Endodermal cell (in vitro differentiated cells): Measurements from ENCODE around the gene CMIP. TPM values are rescaled to one million over a fixed set of nuclear protein-coding genes. Genes with fewer than 3 reads are reported as not detected.

Experiments
- DNase-seq: peaks from one replicate; pipeline ENCODE4 v3.0.0-alpha.2; 2017
- H3K27ac ChIP-seq: 2 replicates; pipeline ENCODE4 v1.5.1; 2013; ENCODE audit warnings: mild to moderate bottlenecking, low read depth, low read length, moderate library complexity
- H3K27me3 ChIP-seq: 2 replicates; pipeline ENCODE4 v1.6.1; 2013; ENCODE audit warnings: mild to moderate bottlenecking, low read length, moderate library complexity; ENCODE audit not compliant: insufficient read depth, control insufficient read depth, poor library complexity, severe bottlenecking
- H3K36me3 ChIP-seq: 2 replicates; pipeline ENCODE4 v1.7.0; 2013; ENCODE audit warnings: mild to moderate bottlenecking, low read length, moderate library complexity; ENCODE audit not compliant: control insufficient read depth, insufficient read depth
- H3K4me1 ChIP-seq: one replicate; pipeline ENCODE4 v1.7.0; 2013; ENCODE audit warnings: low read length; ENCODE audit not compliant: control insufficient read depth, insufficient read depth
- H3K4me3 ChIP-seq: 2 replicates; pipeline ENCODE4 v1.5.1; 2013; ENCODE audit warnings: mild to moderate bottlenecking, low read length, moderate library complexity
- H3K9ac ChIP-seq: 2 replicates; pipeline ENCODE4 v1.6.1; 2013; ENCODE audit warnings: mild to moderate bottlenecking, low read length, moderate library complexity; ENCODE audit not compliant: poor library complexity, severe bottlenecking; ENCODE audit errors: extremely low read depth
- H3K9me3 ChIP-seq: 2 replicates; pipeline ENCODE4 v1.6.1; 2013; ENCODE audit warnings: mild to moderate bottlenecking, low read length, moderate library complexity; ENCODE audit not compliant: control insufficient read depth
- H3K27ac Mint-ChIP-seq: 2 replicates; pipeline ENCODE4 v1.8.0; 2020; ENCODE audit warnings: mixed read lengths
- H3K27me3 Mint-ChIP-seq: 2 replicates; pipeline ENCODE4 v1.8.0; 2021; ENCODE audit warnings: mild to moderate bottlenecking, mixed read lengths; ENCODE audit not compliant: insufficient read depth
- H3K36me3 Mint-ChIP-seq: 2 replicates; pipeline ENCODE4 v1.8.0; 2020; ENCODE audit warnings: low read depth, mixed read lengths
- H3K4me1 Mint-ChIP-seq: 2 replicates; pipeline ENCODE4 v1.8.0; 2020; ENCODE audit warnings: mixed read lengths
- H3K4me3 Mint-ChIP-seq: 2 replicates; pipeline ENCODE4 v1.8.0; 2020; ENCODE audit warnings: mild to moderate bottlenecking, moderate library complexity, mixed read lengths
- H3K9me3 Mint-ChIP-seq: 2 replicates; pipeline ENCODE4 v1.8.0; 2020; ENCODE audit warnings: mild to moderate bottlenecking, mixed read lengths
- WGBS, 2 experiments: methylation state at CpG; one replicate each; pipeline versions ENCODE4 v1.1.5 to v1.1.7; 2013; ENCODE audit warnings: missing lambda C conversion rate in 2 of 2, mixed read lengths in 1 of 2; ENCODE audit not compliant: insufficient coverage in 1 of 2, insufficient read length in 1 of 2; 5-methylcytosine and 5-hydroxymethylcytosine counted together
- total RNA-seq, 2 donors: library from RNA; stranded (reverse); fragmentation: NEBNext Ultra II Directional in 1 of 2; extraction: Animal tissue kit (Norgen Biotek cat#: 25700) in 1 of 2; gene quantifications; 2 replicates in 1 of 2; 3 replicates in 1 of 2; pipeline ENCODE4 v1.2.1, GENCODE V29; 2021
- TF ChIP-seq, protein P1 (sequence below): fragments of 200-600 bp; sonication (generic); conservative IDR thresholded peaks from 2 replicates; pipeline ENCODE4 v1.5.0; 2021; ENCODE audit warnings: antibody characterized with exemption, mild to moderate bottlenecking

The CMIP gene
- total RNA-seq, 2 donors from 2014 or later: 64.0 to 64.7 TPM

GRCh38 chr16:81752876-81753227, 308.2 kb downstream of the CMIP start:
- H3K4me1 Mint-ChIP-seq: peaks cover 4% of the 10 kb centered on the region
- H3K4me1 ChIP-seq: no peaks in the 10 kb centered on the region
- H3K27ac Mint-ChIP-seq: no peak overlapping the region
- H3K36me3 Mint-ChIP-seq: no peaks in the 10 kb centered on the region
- TF ChIP-seq, protein P1, sequence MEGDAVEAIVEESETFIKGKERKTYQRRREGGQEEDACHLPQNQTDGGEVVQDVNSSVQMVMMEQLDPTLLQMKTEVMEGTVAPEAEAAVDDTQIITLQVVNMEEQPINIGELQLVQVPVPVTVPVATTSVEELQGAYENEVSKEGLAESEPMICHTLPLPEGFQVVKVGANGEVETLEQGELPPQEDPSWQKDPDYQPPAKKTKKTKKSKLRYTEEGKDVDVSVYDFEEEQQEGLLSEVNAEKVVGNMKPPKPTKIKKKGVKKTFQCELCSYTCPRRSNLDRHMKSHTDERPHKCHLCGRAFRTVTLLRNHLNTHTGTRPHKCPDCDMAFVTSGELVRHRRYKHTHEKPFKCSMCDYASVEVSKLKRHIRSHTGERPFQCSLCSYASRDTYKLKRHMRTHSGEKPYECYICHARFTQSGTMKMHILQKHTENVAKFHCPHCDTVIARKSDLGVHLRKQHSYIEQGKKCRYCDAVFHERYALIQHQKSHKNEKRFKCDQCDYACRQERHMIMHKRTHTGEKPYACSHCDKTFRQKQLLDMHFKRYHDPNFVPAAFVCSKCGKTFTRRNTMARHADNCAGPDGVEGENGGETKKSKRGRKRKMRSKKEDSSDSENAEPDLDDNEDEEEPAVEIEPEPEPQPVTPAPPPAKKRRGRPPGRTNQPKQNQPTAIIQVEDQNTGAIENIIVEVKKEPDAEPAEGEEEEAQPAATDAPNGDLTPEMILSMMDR: no peak
- H3K9me3 Mint-ChIP-seq: no peaks in the 10 kb centered on the region
- H3K27me3 Mint-ChIP-seq: no peaks in the 10 kb centered on the region
- no peak for DNase-seq
- H3K27ac ChIP-seq: no peak overlapping the region
- no peaks in the 10 kb centered on the region for H3K36me3 ChIP-seq
- no peaks in the 10 kb centered on the region for H3K9me3 ChIP-seq
- H3K4me3 Mint-ChIP-seq: no peak overlapping the region
- H3K27me3 ChIP-seq: no peaks in the 10 kb centered on the region
- no peak overlapping the region for H3K9ac ChIP-seq
- H3K4me3 ChIP-seq: no peak overlapping the region
- WGBS, 2 experiments: 92 to 100% methylated on average over 4 to 7 of the region's 7 CpGs

GRCh38 chr16:81754858-81755257, 310.2 kb downstream of the CMIP start:
- Histone ChIP-seq H3K27me3 (no peaks in the 10 kb centered on the region), H3K9ac (no peak overlapping the region), H3K4me3 (no peak overlapping the region), H3K36me3 (no peaks in the 10 kb centered on the region), H3K27ac (no peak overlapping the region), H3K4me1 (no peaks in the 10 kb centered on the region), H3K9me3 (no peaks in the 10 kb centered on the region)
- no peak overlapping the region for H3K4me3 Mint-ChIP-seq
- no peaks in the 10 kb centered on the region for H3K27me3 Mint-ChIP-seq
- WGBS, 2 experiments: 95% methylated on average over 1 of the region's 1 CpG; no CpG with 5 or more reads in 1 of the 2 experiments
- no peak for DNase-seq
- no peak overlapping the region for H3K27ac Mint-ChIP-seq
- no peaks in the 10 kb centered on the region for H3K4me1 Mint-ChIP-seq
- TF ChIP-seq, protein P1: no peak
- H3K36me3 Mint-ChIP-seq: no peaks in the 10 kb centered on the region
- H3K9me3 Mint-ChIP-seq: no peaks in the 10 kb centered on the region

DNA sequence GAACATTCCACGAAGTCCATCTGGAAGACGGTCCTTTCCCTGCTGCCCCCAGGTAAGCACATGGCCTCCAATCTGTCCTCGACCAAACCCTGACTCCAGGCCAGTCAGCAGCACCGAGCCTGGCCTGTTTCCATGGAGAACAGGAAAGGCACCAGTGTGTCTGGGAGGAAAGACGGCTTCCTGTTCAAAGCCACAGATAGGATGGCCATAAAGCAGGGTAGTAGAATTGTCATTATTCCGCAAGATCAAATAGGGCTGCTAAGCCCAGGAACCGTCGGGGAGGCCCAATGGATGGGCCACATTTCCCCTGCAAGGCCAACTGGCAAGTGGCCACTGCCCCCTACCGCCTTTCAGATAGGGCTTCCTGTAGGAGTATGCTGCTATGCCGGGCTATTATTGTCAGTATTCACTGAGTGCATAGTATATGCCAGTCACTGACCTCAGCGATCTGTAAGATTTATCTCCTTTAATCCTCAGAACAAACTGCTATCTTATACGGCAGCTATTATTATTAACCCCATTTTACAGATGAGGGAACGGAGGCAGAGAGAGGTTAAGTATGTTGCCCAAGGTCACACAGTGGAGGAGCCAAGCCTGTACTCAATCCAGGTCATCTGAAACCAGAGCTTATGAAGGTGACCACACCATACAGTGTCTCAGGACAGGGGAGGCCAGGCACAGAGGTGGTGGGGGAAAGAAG, 311.5 kb downstream of the CMIP start:
- no peak overlapping the region for H3K27ac Mint-ChIP-seq
- Histone ChIP-seq H3K9ac (no peak overlapping the region), H3K9me3 (no peaks in the 10 kb centered on the region), H3K4me3 (no peak overlapping the region), H3K27me3 (no peaks in the 10 kb centered on the region), H3K36me3 (no peaks in the 10 kb centered on the region), H3K4me1 (no peaks in the 10 kb centered on the region), H3K27ac (no peak overlapping the region)
- DNase-seq: no peak
- no peaks in the 10 kb centered on the region for H3K27me3 Mint-ChIP-seq
- H3K4me1 Mint-ChIP-seq: no peaks in the 10 kb centered on the region
- no peaks in the 10 kb centered on the region for H3K36me3 Mint-ChIP-seq
- H3K4me3 Mint-ChIP-seq: no peak overlapping the region
- TF ChIP-seq, protein P1: no peak
- no peaks in the 10 kb centered on the region for H3K9me3 Mint-ChIP-seq
- WGBS, 2 experiments: 90 to 94% methylated on average over 8 to 13 of the region's 13 CpGs
